Hepatocyte (in vitro differentiated cells): ENCODE measurements around the gene PTGES3L. TPM values are rescaled to one million over a fixed set of nuclear protein-coding genes. Genes with fewer than 3 reads are reported as not detected.

Experiments
- DNase-seq: peaks from one replicate; pipeline ENCODE4 v3.0.0-alpha.2; 2016; ENCODE audit warnings: low spot score
- H2AFZ ChIP-seq: fragments of 200-600 bp; sonication (generic); 2 replicates; pipeline ENCODE4 v1.6.0; 2016; ENCODE audit warnings: antibody characterized with exemption, mild to moderate bottlenecking
- H3K27ac ChIP-seq: fragments of 200-600 bp; sonication (generic); 2 replicates; pipeline ENCODE4 v1.5.1; 2016; ENCODE audit warnings: mild to moderate bottlenecking
- H3K27me3 ChIP-seq: fragments of 200-600 bp; sonication (generic); 2 replicates; pipeline ENCODE4 v1.6.1; 2016
- H3K36me3 ChIP-seq: fragments of 200-600 bp; sonication (generic); replicated peaks from 2 replicates; pipeline ENCODE4 v1.5.1; 2016; ENCODE audit warnings: low read depth; ENCODE audit not compliant: insufficient read depth
- H3K4me1 ChIP-seq: fragments of 200-600 bp; sonication (generic); 2 replicates; pipeline ENCODE4 v1.5.1; 2016; ENCODE audit warnings: mild to moderate bottlenecking, moderate library complexity; ENCODE audit not compliant: insufficient read depth
- H3K4me2 ChIP-seq: fragments of 200-600 bp; sonication (generic); 2 replicates; pipeline ENCODE4 v1.6.0; 2016
- H3K4me3 ChIP-seq: fragments of 200-600 bp; sonication (generic); 2 replicates; pipeline ENCODE4 v1.5.1; 2016; ENCODE audit warnings: mild to moderate bottlenecking
- H3K79me2 ChIP-seq: fragments of 200-600 bp; sonication (generic); 2 replicates; pipeline ENCODE4 v1.6.0; 2017; ENCODE audit warnings: mild to moderate bottlenecking
- H3K9me2 ChIP-seq: fragments of 200-600 bp; sonication (generic); replicated peaks from 2 replicates; pipeline ENCODE4 v1.6.0; 2017; ENCODE audit warnings: mild to moderate bottlenecking; ENCODE audit not compliant: insufficient read depth
- H3K9me3 ChIP-seq: fragments of 200-600 bp; sonication (generic); 2 replicates; pipeline ENCODE4 v1.5.1; 2016; ENCODE audit warnings: low read depth, mild to moderate bottlenecking
- H4K20me1 ChIP-seq: fragments of 200-600 bp; sonication (generic); 2 replicates; pipeline ENCODE4 v1.6.0; 2016; ENCODE audit warnings: mild to moderate bottlenecking; ENCODE audit not compliant: insufficient read depth, poor library complexity, severe bottlenecking
- CTCF ChIP-seq: fragments of 200-600 bp; sonication (generic); IDR thresholded peaks from 2 replicates; pipeline ENCODE4 v1.5.1; 2016; ENCODE audit warnings: antibody characterized with exemption, mild to moderate bottlenecking; ENCODE audit not compliant: poor library complexity
- EZH2 ChIP-seq: fragments of 200-600 bp; sonication (generic); IDR thresholded peaks from 2 replicates; pipeline ENCODE4 v1.6.1; 2016; ENCODE audit warnings: antibody characterized with exemption, mild to moderate bottlenecking, borderline replicate concordance
- EZH2phosphoT487 ChIP-seq: fragments of 200-600 bp; sonication (generic); IDR thresholded peaks from one replicate; pipeline ENCODE4 v1.6.1; 2018; ENCODE audit warnings: antibody characterized with exemption, mild to moderate bottlenecking, low read depth, moderate library complexity; ENCODE audit not compliant: unreplicated experiment, severe bottlenecking
- WGBS: methylation state at CpG from one replicate; pipeline ENCODE4 v1.1.6; 2016; ENCODE audit warnings: low lambda C conversion rate; ENCODE audit errors: missing lambda C conversion rate; 5-methylcytosine and 5-hydroxymethylcytosine counted together
- polyA plus RNA-seq: library from polyadenylated mRNA; unstranded; fragments of >200 nt; fragmentation: Nextera tagmentation; extraction: Ambion mirVana; gene quantifications from 2 replicates; pipeline ENCODE4 v1.2.1, GENCODE V29; 2016
- total RNA-seq: library from RNA; depleted of rRNA; stranded (reverse); fragments of >200 nt; gene quantifications from 2 replicates; pipeline ENCODE4 v1.2.3, GENCODE V29; 2014

Gene PTGES3L
- total RNA-seq (0.64 and 2.4 TPM in 2 replicates), polyA plus RNA-seq (0.40 and 0.73 TPM in 2 replicates)

- Histone ChIP-seq H3K4me1 (peaks cover 6% of the 10 kb centered on the region), H3K79me2 (peaks cover 39% of the 10 kb centered on the region), H3K36me3 (no peaks in the 10 kb centered on the region), H3K27me3 (no peaks in the 10 kb centered on the region), H3K4me3 (peak within 1 kb of the TSS; percentile 84), H3K4me2 (peak within 1 kb of the TSS; percentile 91), H3K27ac (peak within 1 kb of the TSS; percentile 96), H3K9me2 (no peaks in the 10 kb centered on the region), H2AFZ (peak within 1 kb of the TSS; percentile 88), H3K9me3 (no peaks in the 10 kb centered on the region), H4K20me1 (peaks cover 5% of the 10 kb centered on the region)
- TF ChIP-seq EZH2 (no peak), CTCF (no peak), EZH2phosphoT487 (no peak)
- peak; percentile 71 for DNase-seq
- WGBS = 38% methylated on average over 21 of the region's 21 CpGs
These were observed at the start of gene PTGES3L for GRCh38 chr17:42979511-42980273. PTGES3L (minus strand) TSS chr17:42980080; CDS start chr17:42980053, 27 bp downstream.

DNA sequence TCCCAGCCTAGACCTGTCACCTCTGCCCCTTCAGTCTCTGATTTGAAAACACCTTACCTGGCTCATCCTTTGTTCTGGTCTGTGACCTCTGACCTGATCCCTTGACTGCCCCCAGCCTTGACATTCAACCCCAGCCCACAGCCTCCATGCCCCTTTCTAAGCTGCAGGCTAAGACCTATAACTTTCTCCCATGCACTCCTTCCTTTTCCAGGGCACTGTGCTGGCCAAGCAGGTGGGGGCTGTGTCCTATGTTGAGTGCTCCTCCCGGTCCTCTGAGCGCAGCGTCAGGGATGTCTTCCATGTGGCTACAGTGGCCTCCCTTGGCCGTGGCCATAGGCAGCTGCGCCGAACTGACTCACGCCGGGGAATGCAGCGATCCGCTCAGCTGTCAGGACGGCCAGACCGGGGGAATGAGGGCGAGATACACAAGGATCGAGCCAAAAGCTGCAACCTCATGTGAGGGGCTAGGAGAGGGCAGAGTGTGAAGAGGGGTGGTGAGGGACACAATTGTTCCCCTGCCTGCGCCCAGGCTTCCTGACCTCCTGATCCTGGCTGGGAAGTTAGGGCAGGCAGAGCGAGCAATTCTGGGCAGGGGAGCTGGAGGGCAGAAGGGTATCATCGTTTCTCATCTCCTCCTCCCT, 48.5 kb upstream of the PTGES3L start:
- DNase-seq = no peak
- no peak overlapping the region for H3K4me3 ChIP-seq
- WGBS = 87% methylated on average over 17 of the region's 17 CpGs

GRCh38 chr17:43027091-43028032, 47.5 kb upstream of the PTGES3L start:
- H3K9me3 ChIP-seq = no peaks in the 10 kb centered on the region
- H3K27ac ChIP-seq = no peak overlapping the region
- no peaks in the 10 kb centered on the region for H3K9me2 ChIP-seq
- 90% methylated on average over 8 of the region's 9 CpGs for WGBS
- no peaks in the 10 kb centered on the region for H3K79me2 ChIP-seq
- no peak overlapping the region for H3K4me3 ChIP-seq
- no peak overlapping the region for H2AFZ ChIP-seq
- no peak for TF ChIP-seq CTCF
- TF ChIP-seq EZH2phosphoT487 = no peak
- TF ChIP-seq EZH2 = no peak
- no peaks in the 10 kb centered on the region for H3K4me1 ChIP-seq
- no peak overlapping the region for H3K4me2 ChIP-seq
- H3K36me3 ChIP-seq = no peaks in the 10 kb centered on the region
- no peaks in the 10 kb centered on the region for H4K20me1 ChIP-seq
- no peaks in the 10 kb centered on the region for H3K27me3 ChIP-seq
- no peak for DNase-seq

More for the DNA sequence above, 48.5 kb upstream of the PTGES3L start:
- Histone ChIP-seq H2AFZ (no peak overlapping the region), H3K36me3 (no peaks in the 10 kb centered on the region), H3K27me3 (no peaks in the 10 kb centered on the region), H3K4me2 (no peak overlapping the region), H3K9me3 (no peaks in the 10 kb centered on the region), H3K4me1 (no peaks in the 10 kb centered on the region), H3K79me2 (no peaks in the 10 kb centered on the region), H3K27ac (no peak overlapping the region), H3K9me2 (no peaks in the 10 kb centered on the region), H4K20me1 (no peaks in the 10 kb centered on the region)
- TF ChIP-seq EZH2 (no peak), EZH2phosphoT487 (no peak), CTCF (no peak)
